Activated CD4-positive, alpha-beta T cell treated with anti-CD3 and anti-CD28 coated beads, Interleukin-2, amount 50 U/mL, for 48 hours (primary cell): Measurements from ENCODE around the gene DAZ4.
"Not testable (repeated sequence)": the region's sequence is repeated elsewhere in the genome, so short reads cannot be mapped to it uniquely, and the experiment has no call there.

Experiments
- DNase-seq, 2 experiments: peaks; one replicate each; pipeline ENCODE4 v3.0.0-alpha.2; 2020

Gene DAZ4, protein sequence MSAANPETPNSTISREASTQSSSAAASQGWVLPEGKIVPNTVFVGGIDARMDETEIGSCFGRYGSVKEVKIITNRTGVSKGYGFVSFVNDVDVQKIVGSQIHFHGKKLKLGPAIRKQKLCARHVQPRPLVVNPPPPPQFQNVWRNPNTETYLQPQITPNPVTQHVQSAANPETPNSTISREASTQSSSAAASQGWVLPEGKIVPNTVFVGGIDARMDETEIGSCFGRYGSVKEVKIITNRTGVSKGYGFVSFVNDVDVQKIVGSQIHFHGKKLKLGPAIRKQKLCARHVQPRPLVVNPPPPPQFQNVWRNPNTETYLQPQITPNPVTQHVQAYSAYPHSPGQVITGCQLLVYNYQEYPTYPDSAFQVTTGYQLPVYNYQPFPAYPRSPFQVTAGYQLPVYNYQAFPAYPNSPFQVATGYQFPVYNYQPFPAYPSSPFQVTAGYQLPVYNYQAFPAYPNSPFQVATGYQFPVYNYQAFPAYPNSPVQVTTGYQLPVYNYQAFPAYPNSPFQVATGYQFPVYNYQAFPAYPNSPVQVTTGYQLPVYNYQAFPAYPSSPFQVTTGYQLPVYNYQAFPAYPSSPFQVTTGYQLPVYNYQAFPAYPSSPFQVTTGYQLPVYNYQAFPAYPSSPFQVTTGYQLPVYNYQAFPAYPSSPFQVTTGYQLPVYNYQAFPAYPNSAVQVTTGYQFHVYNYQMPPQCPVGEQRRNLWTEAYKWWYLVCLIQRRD

DNA sequence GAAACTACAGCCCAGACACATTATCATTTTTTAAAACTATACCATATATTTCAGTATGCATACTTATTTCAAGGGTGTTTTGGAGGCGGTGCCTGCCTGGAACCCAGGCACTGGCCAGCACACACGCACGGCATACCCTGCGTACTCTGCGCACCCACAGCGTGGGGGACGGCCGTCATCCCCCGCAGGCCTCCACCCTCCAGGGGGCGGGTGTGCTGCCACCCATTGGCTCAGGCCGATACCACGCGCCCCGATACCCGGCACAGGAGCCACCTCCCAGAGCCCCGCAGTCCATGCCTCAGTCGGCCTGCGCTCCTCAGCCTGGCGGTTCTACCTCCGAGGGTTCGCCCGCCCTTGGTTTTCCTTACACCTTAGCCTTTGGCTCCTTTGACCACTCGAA, at the start of gene DAZ4:
TSS of gene DAZ4 (plus strand) at position 301 of the 400 bp plus-strand sequence. CDS start 208 bp downstream, outside the sequence.
- DNase-seq = not testable (repeated sequence)

DNA sequence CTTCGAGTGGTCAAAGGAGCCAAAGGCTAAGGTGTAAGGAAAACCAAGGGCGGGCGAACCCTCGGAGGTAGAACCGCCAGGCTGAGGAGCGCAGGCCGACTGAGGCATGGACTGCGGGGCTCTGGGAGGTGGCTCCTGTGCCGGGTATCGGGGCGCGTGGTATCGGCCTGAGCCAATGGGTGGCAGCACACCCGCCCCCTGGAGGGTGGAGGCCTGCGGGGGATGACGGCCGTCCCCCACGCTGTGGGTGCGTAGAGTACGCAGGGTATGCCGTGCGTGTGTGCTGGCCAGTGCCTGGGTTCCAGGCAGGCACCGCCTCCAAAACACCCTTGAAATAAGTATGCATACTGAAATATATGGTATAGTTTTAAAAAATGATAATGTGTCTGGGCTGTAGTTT, 20.4 kb upstream of the DAZ4 start, which contains the start of gene DAZ3:
TSS of gene DAZ3 (minus strand) at position 101 of the 400 bp plus-strand sequence. CDS start 208 bp downstream, outside the sequence.
- not testable (repeated sequence) for DNase-seq

DNA sequence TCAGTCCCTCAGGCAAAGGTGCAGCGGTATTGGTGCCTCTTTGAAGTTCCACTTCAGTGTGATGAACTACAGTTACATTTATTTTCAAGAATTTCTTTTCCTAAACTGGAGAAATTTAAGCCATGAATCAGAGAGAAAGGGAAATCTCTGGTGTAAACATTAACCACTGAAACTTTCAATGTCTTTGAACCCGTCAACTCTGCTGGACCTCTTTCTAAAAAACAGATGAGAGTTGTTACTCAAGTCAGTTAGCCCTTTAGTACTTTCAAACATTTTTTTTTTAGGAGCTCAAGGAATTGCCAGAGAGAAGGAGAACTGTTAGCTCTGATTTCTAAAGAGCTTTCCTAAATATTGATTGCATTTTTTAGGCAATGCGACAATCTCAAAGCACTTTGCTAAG, 11.9 kb upstream of the DAZ4 start:
- DNase-seq = not testable (repeated sequence)

DNA sequence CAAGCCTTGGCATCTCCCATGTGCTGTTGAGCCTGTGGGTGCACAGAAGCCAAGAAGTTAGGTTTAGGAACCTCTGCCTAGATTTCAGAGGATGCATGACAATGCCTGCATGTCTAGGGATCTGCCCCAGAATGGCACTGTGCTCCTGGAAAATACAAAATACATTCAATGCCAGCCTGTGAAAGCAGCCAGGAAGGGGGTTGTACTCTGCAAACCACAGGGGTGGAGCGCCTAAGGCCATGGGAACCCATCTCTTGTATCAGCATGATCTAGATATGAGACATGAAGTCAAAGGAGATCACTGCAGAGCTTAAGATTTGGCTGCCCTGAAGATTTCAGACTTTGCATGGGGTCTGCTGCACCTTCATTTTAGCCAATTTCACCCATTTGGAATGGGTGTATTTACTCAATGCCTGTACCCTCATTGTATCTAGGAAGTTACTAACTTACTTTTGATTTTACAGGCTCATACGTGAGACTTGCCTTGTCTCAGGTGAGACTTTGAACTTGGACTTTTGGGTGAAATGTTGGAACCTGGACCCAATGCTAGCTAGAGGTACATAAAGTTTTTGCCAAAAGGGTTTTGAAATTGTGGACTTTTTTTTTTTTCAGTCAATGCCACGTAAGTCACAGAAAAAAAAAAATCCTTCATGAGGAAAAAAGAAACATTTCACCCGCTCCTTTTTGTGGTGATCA, 9.4 kb upstream of the DAZ4 start:
- DNase-seq = not testable (repeated sequence)

DNA sequence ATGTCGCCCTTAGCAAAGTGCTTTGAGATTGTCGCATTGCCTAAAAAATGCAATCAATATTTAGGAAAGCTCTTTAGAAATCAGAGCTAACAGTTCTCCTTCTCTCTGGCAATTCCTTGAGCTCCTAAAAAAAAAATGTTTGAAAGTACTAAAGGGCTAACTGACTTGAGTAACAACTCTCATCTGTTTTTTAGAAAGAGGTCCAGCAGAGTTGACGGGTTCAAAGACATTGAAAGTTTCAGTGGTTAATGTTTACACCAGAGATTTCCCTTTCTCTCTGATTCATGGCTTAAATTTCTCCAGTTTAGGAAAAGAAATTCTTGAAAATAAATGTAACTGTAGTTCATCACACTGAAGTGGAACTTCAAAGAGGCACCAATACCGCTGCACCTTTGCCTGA, 8.7 kb upstream of the DAZ4 start:
- DNase-seq = not testable (repeated sequence)
